DOHH2 (cell line): ENCODE measurements around the gene ZNF674.

ENCODE experiments used
- EZH2phosphoT487 ChIP-seq: fragments of 200-600 bp; sonication (generic); IDR thresholded peaks from 2 replicates; pipeline ENCODE4 v1.6.1; 2017; ENCODE audit warnings: borderline replicate concordance, mild to moderate bottlenecking, antibody characterized with exemption, low read length, moderate library complexity, mixed read lengths
- TF ChIP-seq, protein P1 (sequence below): fragments of 200-600 bp; sonication (generic); IDR thresholded peaks from one replicate; pipeline ENCODE4 v1.5.1; 2014; ENCODE audit warnings: antibody characterized with exemption, mild to moderate bottlenecking, low read depth, low read length; ENCODE audit not compliant: poor library complexity, severe bottlenecking

GRCh38 chrX:46551494-46552128, 6.4 kb upstream of the ZNF674 start:
- TF ChIP-seq, protein P1, sequence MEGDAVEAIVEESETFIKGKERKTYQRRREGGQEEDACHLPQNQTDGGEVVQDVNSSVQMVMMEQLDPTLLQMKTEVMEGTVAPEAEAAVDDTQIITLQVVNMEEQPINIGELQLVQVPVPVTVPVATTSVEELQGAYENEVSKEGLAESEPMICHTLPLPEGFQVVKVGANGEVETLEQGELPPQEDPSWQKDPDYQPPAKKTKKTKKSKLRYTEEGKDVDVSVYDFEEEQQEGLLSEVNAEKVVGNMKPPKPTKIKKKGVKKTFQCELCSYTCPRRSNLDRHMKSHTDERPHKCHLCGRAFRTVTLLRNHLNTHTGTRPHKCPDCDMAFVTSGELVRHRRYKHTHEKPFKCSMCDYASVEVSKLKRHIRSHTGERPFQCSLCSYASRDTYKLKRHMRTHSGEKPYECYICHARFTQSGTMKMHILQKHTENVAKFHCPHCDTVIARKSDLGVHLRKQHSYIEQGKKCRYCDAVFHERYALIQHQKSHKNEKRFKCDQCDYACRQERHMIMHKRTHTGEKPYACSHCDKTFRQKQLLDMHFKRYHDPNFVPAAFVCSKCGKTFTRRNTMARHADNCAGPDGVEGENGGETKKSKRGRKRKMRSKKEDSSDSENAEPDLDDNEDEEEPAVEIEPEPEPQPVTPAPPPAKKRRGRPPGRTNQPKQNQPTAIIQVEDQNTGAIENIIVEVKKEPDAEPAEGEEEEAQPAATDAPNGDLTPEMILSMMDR = no peak
- no peak for TF ChIP-seq EZH2phosphoT487
